Chondrocyte (in vitro differentiated cells): ENCODE data around the gene IER5. TPM values are rescaled to one million over a fixed set of nuclear protein-coding genes. Genes with fewer than 3 reads are reported as not detected.

Experiments
- DNase-seq: peaks from one replicate; pipeline ENCODE4 v3.0.0; 2021; ENCODE audit warnings: mixed read lengths, low spot score
- H3K27ac Mint-ChIP-seq: one replicate; pipeline ENCODE4 v1.8.0; 2021; ENCODE audit warnings: mild to moderate bottlenecking, moderate library complexity, mixed read lengths; ENCODE audit not compliant: unreplicated experiment
- H3K27me3 Mint-ChIP-seq: 2 replicates; pipeline ENCODE4 v1.8.0; 2021; ENCODE audit warnings: low read depth, mixed read lengths
- H3K36me3 Mint-ChIP-seq: 2 replicates; pipeline ENCODE4 v1.8.0; 2021; ENCODE audit warnings: low read depth, mixed read lengths
- H3K4me1 Mint-ChIP-seq: 2 replicates; pipeline ENCODE4 v1.8.0; 2021; ENCODE audit warnings: low read depth, mild to moderate bottlenecking, mixed read lengths
- H3K4me3 Mint-ChIP-seq: one replicate; pipeline ENCODE4 v1.8.0; 2021; ENCODE audit warnings: mild to moderate bottlenecking, moderate library complexity, mixed read lengths; ENCODE audit not compliant: unreplicated experiment
- H3K9me3 Mint-ChIP-seq: 2 replicates; pipeline ENCODE4 v1.8.0; 2021; ENCODE audit warnings: low read depth, mixed read lengths
- total RNA-seq: library from RNA; stranded (reverse); gene quantifications from 3 replicates; pipeline ENCODE4 v1.2.1, GENCODE V29; 2021
- TF ChIP-seq, protein P1 (sequence below): fragments of 200-600 bp; sonication (generic); IDR thresholded peaks from 2 replicates; pipeline ENCODE4 v1.5.0; 2021; ENCODE audit warnings: antibody characterized with exemption, mild to moderate bottlenecking, moderate library complexity

The IER5 gene
- total RNA-seq, 1 donor from 2014 or later = 15.6 TPM

GRCh38 chr1:181092056-181092455 is 3.6 kb downstream of the IER5 start:
- H3K4me1 Mint-ChIP-seq = peaks cover 75% of the 10 kb centered on the region
- no peak for DNase-seq
- H3K27me3 Mint-ChIP-seq = no peaks in the 10 kb centered on the region
- H3K9me3 Mint-ChIP-seq = no peaks in the 10 kb centered on the region
- peaks cover 10% of the 10 kb centered on the region for H3K36me3 Mint-ChIP-seq
- H3K4me3 Mint-ChIP-seq = peak overlapping the region; percentile 95
- peak overlapping the region; percentile 15 for H3K27ac Mint-ChIP-seq
- TF ChIP-seq, protein P1, sequence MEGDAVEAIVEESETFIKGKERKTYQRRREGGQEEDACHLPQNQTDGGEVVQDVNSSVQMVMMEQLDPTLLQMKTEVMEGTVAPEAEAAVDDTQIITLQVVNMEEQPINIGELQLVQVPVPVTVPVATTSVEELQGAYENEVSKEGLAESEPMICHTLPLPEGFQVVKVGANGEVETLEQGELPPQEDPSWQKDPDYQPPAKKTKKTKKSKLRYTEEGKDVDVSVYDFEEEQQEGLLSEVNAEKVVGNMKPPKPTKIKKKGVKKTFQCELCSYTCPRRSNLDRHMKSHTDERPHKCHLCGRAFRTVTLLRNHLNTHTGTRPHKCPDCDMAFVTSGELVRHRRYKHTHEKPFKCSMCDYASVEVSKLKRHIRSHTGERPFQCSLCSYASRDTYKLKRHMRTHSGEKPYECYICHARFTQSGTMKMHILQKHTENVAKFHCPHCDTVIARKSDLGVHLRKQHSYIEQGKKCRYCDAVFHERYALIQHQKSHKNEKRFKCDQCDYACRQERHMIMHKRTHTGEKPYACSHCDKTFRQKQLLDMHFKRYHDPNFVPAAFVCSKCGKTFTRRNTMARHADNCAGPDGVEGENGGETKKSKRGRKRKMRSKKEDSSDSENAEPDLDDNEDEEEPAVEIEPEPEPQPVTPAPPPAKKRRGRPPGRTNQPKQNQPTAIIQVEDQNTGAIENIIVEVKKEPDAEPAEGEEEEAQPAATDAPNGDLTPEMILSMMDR = no peak

DNA sequence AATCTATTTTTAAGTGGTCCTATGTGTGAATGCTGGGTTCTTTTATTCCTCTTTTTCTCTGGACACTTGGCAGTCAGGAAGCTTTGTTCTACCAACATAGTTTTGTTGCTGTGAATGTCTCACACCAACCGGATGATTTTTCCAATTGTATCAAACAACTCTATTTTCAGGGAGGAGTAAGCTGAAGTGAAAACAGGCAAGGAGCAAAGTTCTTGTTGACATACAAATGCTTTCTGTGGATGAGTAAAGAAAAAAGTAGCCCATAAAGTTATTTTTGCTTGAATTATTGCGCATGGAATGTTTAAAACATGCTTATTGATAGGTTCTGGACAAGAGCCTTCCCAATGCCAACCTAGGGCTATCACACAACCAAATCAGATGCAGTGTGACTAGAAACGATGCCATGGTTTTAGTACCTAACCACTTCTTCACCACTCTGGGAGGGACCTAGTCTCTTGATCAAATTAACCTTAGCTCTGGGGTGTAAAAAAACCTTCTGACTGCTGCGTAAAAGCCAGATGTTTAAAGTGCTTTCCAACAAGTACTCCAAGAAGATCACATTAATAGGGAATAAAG is 4.5 kb downstream of the IER5 start:
- Mint-ChIP-seq H3K36me3 (peaks cover 10% of the 10 kb centered on the region), H3K4me3 (peak overlapping the region; percentile 45), H3K27me3 (no peaks in the 10 kb centered on the region), H3K4me1 (peaks cover 75% of the 10 kb centered on the region), H3K9me3 (no peaks in the 10 kb centered on the region), H3K27ac (peak overlapping the region; percentile 93)
- no peak for DNase-seq
- TF ChIP-seq, protein P1 = no peak

DNA sequence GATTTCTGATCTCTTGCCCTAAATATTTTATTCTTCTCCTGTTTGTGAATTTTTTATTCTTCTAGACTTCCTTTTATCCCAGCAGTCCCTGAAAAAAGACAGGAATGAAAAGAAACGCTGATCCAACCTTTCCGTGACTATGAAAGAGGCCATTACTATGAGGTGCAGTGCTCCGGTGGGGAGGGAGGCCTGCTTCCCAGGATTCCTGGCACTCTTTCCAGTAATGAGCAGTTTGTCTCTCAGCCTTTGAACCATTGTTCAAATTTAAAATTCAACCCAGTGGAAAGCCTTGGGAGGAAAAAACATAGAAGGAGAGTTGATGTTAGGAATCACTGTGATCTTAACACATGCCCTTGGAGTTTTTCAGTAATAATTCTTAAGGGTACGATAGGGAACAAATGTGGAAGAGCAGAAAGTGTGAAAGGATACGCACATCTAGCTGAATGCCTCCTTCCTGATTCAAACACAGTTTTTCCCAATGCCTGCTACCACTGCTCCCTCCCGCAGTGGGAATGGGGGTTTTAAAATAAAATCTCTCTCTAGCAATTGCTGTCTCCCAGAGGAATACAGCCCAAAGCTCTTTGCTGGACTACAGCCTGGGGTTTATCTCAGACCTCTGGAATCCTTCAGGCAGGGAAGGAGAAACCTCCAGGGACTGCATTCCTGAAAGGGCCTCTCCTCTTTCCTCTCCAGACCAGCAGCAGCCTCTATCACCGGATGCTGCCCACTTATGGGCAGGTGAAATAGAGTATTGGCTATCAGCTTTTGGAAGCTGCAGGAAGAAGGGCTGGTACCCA is 6.1 kb downstream of the IER5 start:
- TF ChIP-seq, protein P1 = peak; percentile 7
- Mint-ChIP-seq H3K4me1 (peaks cover 86% of the 10 kb centered on the region), H3K36me3 (peaks cover 8% of the 10 kb centered on the region), H3K4me3 (peak overlapping the region; percentile 46), H3K9me3 (no peaks in the 10 kb centered on the region), H3K27me3 (no peaks in the 10 kb centered on the region), H3K27ac (peak overlapping the region; percentile 93)
- no peak for DNase-seq

GRCh38 chr1:181095260-181095659 is 6.8 kb downstream of the IER5 start:
- peak overlapping the region; percentile 46 for H3K4me3 Mint-ChIP-seq
- H3K27me3 Mint-ChIP-seq = no peaks in the 10 kb centered on the region
- TF ChIP-seq, protein P1 = no peak
- peaks cover 93% of the 10 kb centered on the region for H3K4me1 Mint-ChIP-seq
- DNase-seq = no peak
- H3K27ac Mint-ChIP-seq = peak overlapping the region; percentile 93
- no peaks in the 10 kb centered on the region for H3K9me3 Mint-ChIP-seq
- peaks cover 6% of the 10 kb centered on the region for H3K36me3 Mint-ChIP-seq

GRCh38 chr1:181095763-181096184 is 7.3 kb downstream of the IER5 start:
- peaks cover 4% of the 10 kb centered on the region for H3K36me3 Mint-ChIP-seq
- H3K27me3 Mint-ChIP-seq = no peaks in the 10 kb centered on the region
- H3K4me3 Mint-ChIP-seq = peak overlapping the region; percentile 0
- H3K9me3 Mint-ChIP-seq = no peaks in the 10 kb centered on the region
- H3K27ac Mint-ChIP-seq = peak overlapping the region; percentile 93
- TF ChIP-seq, protein P1 = no peak
- DNase-seq = no peak
- peaks cover 95% of the 10 kb centered on the region for H3K4me1 Mint-ChIP-seq
